Stimulated activated CD8-positive, alpha-beta memory T cell treated with anti-CD3 and anti-CD28 coated beads, Interleukin-7, amount 100 ng/mL, for 24 hours (primary cell): ENCODE results near the gene C10orf90.
"Not testable (repeated sequence)": the region's sequence is repeated elsewhere in the genome, so short reads cannot be mapped to it uniquely, and the experiment has no call there.

ENCODE experiments used
- DNase-seq: peaks from one replicate; pipeline ENCODE4 v3.0.0-alpha.2; 2020; ENCODE audit warnings: low read depth

The C10orf90 gene

DNA sequence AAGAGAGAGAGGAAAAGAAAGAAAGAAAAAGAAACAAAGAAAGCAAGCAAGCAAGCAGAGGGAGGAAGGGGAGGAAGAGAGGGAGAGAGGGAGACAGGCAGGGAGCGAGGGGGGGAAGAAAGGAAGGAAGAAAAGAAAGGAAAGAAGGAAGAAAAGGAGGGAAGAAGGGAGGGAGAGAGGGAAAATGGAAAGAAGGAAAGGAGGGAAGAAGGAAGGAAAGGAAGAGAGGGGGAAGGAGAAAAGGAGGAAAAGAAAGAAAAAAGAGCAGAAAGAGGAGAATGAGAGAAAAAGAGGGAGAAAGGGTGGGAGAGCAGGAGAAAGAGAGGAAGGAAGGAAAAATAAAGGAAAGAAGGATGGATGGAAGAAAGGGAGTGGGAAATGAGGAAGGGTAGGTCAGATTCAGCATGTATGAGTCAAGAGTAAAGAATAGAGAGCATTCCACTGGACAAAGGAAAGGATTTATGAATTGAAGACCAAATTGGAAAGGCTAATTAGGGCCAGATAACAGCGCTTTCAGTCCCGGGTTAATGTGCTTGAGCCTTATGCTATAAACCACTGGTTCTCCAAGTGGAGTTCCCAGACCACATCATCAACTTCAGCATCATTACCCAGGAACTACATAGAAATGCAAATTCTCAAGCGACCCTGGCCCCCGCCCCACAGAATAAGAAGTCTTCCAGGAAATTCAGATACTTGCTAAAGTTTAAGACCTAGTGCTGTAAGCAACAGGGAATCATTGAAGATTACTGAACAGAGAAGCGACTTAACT is 85.1 kb downstream of the C10orf90 start:
- no peak for DNase-seq

DNA sequence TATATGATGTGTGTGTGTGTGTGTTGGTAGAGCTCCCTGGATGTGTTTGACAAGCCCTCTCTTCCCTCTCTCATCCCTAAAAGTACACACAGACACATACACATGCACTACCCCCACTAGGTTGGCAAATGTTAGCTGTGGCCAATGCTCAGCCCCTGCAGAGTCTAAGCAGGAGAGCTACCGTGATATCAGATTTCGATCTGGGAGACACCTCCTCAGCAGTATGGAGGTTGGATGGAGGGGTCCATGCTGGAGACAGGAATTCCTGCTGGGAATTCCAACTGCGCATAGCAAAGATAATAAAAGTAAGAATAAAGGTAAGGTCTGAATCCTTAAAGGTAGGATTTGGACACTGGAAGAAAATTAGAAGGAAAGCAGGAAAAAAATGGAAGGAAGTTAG is 85.7 kb downstream of the C10orf90 start:
- DNase-seq: no peak

GRCh38 chr10:126583552-126584200 is 86.8 kb downstream of the C10orf90 start:
- no peak for DNase-seq

GRCh38 chr10:126581648-126582046 is 88.8 kb downstream of the C10orf90 start:
- no peak for DNase-seq

- no peak for DNase-seq
Measured at GRCh38 chr10:126580873-126581647, 89.4 kb downstream of the C10orf90 start.

GRCh38 chr10:126576336-126576735 is 94.2 kb downstream of the C10orf90 start:
- DNase-seq: no peak

GRCh38 chr10:126570621-126571602 is 99.6 kb downstream of the C10orf90 start:
- no peak for DNase-seq

DNA sequence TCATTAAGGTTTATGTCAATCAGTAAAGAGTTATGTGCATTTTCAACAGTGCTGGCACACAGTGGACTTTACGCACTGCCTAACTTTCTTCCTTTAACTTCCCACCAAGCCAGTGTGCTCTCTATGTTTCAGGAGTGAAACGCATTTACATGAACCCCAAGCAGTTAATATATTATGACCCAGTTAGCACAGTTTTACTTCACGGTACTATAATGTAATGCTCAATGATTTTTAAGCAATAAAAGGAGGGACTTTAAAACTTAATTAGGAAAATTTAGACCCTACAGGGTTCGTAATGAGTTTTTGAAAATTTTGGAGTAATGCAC is 100.3 kb downstream of the C10orf90 start:
- no peak for DNase-seq

DNA sequence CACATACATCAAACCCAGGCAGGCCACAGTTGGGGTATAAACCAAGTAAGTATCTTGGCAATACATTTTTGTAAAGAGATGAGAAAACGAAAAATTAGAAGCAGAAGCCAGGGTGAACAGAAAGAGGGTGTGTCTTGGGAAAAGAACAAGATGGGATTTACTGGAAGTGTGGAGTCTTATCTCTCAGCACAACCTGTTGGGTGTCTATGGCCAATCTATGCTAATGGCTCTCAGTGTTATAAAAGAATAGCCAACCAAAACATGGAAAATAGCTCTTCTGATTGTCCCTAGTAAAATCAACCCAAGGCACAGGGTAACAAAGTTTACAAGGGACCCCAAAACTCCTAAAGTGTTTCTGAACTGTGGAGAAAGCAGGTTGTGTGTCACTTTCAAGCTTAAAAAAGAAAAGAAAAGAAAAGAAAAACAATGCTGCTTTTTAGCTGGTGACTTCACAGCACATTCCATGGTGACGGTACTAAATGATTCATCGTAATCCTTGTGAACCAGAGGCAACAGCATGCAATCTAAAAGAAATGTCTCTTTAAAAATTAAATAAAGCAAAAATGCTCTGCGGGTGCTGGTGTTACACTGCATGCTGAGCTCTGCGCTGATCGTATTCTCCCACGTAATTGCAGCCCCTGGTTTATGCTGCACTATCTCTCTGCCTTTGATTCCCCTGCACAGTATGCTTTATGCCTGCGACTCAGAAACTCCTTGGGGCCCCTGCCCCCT is 100.8 kb downstream of the C10orf90 start:
- DNase-seq: no peak

DNA sequence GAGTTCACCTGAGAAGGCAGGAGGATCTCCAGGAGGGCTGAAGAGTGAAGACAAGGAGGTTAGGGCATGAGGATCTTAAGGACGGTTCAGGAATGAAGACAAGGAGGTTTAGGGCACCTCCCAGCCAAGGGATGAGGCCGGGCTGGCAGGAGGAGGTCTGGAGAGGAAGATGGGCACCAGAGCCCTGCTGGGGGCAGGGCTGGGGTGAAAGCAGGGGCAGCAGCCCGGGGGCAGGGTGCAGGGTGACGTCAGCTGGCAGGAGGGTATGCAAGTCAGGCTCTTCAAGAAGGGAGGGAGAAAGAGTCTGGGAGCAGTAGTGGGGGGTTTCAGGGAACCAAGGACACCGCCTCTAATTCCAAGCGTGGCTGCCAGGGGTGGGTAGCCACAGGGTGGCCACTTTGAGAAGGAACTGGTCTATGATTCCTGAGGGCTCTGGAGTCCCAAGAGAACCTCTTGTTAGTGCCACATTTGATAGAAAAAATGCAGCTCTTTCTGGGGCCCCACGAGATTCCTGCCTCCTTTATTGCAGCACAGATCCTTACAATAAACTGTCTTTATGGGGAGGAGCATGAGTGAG is 101.6 kb downstream of the C10orf90 start:
- DNase-seq: no peak

GRCh38 chr10:126565871-126566270 is 104.6 kb downstream of the C10orf90 start:
- DNase-seq: no peak

GRCh38 chr10:126565441-126565840 is 105.1 kb downstream of the C10orf90 start:
- DNase-seq: no peak

DNA sequence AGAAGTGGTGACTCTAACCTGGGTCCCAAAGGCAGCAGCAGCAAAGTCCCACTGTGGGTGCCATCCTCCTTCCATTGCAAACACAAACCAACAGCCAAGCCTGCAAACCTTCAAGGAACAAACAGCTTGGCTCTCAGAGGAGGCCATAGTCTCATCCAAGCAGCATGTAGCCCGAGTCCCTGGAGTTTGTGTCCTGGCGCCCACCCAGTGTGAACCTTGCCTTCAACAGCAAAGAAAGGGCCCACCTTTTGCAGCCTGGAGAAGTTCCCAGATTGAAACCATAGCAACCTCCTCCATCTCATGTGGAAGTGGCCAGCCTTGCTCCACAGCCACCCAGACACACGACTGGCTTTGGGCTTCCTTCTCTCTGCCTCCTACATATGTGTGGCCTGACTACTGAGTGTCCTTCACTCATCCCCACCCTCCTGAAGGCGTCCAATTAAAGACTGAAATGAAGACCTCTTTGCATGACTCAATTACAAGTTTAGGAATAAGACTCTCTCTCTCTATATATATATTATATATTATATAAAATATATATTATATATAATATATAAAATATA is 106.1 kb downstream of the C10orf90 start:
- no peak for DNase-seq

GRCh38 chr10:126563361-126563760 is 107.1 kb downstream of the C10orf90 start:
- DNase-seq: no peak

DNA sequence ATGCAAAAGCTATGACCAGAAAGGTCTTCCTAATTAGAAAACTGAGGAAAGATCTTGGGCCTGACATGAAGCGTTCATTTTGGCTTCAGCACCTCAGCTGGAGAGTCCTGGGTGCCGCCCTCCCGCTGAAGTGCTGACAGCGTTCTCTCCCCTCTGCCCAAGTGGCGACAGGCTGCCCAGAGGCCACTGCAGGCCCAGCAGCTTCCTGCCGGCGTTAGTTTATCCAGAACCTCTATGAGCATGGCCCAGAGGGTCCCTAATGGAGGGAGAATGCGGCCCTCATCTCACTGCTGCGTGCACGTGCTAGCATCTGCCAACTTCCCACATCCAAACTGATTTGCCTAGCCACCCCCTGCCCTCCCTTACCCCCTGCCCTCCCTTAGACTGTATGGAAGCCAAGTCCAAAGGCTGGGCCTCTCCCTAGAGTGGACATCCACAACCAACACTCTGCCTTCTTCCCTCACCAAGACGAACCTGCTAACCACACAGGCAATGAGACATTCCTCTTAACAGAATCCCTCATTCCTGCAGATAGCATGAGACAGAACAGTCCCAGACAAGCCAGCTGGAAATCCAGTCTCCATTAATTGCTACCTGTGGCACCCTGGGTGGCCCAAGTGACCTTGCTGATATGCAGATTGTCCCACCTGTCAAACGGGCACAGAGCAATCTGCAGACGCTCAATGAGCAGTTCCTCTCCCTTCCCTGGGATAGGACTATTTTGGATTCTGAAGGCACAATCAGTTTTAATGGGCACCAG is 108.4 kb downstream of the C10orf90 start:
- no peak for DNase-seq

DNA sequence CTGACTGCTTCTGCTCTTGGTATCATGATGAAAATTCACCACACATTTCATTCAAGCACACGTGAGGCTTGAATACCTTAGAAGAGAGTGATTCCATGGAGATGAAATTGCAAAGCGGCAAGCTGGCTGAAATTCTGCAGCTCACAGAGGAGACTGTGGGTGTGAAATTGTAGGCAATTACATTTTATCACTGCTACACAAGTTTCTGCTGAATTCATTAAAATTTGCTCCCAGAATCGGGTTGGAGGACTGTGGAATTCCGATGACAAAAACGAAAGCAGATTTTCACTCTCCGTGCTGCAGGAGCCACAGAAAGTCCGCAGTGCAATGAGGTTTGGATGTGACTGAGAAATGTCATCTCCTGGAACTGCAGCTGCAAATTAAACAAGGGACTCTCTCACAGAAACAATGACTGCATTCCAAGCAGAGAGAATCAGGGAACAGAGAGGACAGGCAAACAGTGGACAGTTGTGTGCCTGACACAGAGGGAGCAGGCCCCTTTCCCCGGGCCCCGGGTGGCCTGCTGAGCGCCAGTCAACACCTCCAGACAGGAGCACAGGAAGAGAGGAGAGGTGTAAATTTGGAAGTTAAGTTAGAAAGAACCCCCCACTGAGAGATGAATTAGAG is 109.1 kb downstream of the C10orf90 start:
- no peak for DNase-seq

GRCh38 chr10:126558881-126559280 is 111.6 kb downstream of the C10orf90 start:
- DNase-seq: no peak

DNA sequence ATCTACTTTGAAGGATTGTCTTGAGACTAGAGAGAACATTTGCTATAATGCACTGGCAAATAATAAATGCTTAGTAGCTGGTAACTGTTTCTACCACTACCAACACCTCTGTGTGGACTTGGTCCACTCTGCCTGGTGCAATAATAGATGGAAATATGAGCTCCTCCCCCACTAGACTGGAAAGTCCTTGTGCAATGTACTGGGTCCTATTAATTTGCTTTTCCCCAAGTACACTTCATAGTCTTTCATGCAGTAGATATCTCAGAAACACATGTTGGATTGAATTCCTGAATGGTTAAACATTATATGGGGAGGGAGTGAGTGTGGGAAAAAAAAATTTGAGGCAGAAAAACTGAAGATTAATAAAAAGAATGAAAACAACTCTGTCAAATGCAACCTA is 119.3 kb downstream of the C10orf90 start:
- no peak for DNase-seq

DNA sequence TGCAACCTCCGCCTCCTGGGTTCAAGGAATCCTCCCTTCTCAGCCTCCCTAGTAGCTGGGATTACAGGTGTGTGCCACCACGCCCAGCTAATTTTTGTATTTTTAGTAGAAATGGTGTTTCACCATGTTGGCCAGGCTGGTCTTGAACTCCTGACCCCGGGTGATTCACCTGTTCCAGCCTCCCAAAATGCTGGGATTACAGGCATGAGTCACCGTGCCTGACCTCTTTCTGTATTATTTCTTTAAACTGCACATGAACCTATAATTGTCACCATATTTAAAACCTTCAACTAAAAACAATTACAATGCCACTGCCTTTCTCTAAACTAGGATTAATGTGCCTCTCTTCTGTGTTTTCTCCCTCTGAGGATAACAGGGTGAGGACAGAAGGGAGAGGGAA is 119.9 kb downstream of the C10orf90 start:
- DNase-seq: not testable (repeated sequence)
